ENCODE results near the gene ZMAT1.

ZMAT1 gene

DNA sequence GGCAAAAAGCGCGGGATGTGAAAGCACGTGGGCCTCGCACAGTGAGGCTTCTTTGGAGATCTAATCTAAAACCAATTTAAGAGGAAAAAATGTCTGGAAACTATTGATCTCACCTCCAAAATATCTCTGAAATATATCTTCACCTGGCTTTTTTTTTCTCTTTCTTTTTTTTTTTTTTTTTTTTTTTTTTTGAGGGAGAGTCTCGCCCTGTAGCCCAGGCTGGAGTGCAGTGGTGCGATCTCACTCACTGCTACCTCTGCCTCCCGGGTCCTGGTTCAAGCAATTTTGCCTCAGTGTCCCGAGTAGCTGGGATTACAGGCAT lies 383 bp upstream of the ZMAT1 start:
- Histone ChIP-seq H3K9me3 (replicated peaks in 1 of 2; ENCODE audit: control insufficient read depth in 2 of 2, insufficient read depth in 1 of 2, low read depth in 1 of 2, low read length in 2 of 2) (no peaks in the 10 kb centered on the region), H4K8ac (ENCODE audit: low read depth, low read length) (no peak overlapping the region), H3K79me1 (ENCODE audit: low read depth, low read length) (no peaks in the 10 kb centered on the region), H4K91ac (ENCODE audit: low read depth, low read length, poor library complexity) (no peak overlapping the region), H3K9ac (ENCODE audit: low read depth, low read length, poor library complexity) (no peak overlapping the region), H2AFZ (ENCODE audit: low read length) (peak overlapping the region; percentile 89), H3K18ac (ENCODE audit: low read length) (no peak overlapping the region), H3K14ac (ENCODE audit: low read length) (no peak overlapping the region), H2BK120ac (ENCODE audit: low read depth, low read length) (no peak overlapping the region), H2BK15ac (ENCODE audit: low read length) (no peak overlapping the region), H3K4ac (ENCODE audit: low read length) (no peak overlapping the region), H3K23ac (ENCODE audit: low read depth, low read length, poor library complexity) (no peak overlapping the region), H3K4me1 (ENCODE audit: control insufficient read depth in 2 of 2, insufficient read depth in 1 of 2, low read depth in 1 of 2, low read length in 2 of 2) (no peaks in the 10 kb centered on the region), H3K27ac (replicated peaks; ENCODE audit: low read length) (no peak overlapping the region), H3K4me3 (ENCODE audit: low read length in 2 of 2) (peak overlapping the region in 1 of 2 donors; percentile 55), H3K36me3 (replicated peaks in 1 of 2; ENCODE audit: control insufficient read depth in 2 of 2, insufficient read depth in 2 of 2, low read length in 2 of 2) (no peaks in the 10 kb centered on the region), H2BK5ac (ENCODE audit: low read length) (no peak overlapping the region), H2AK5ac (ENCODE audit: low read depth, low read length) (no peak overlapping the region), H2BK12ac (ENCODE audit: low read length) (no peak overlapping the region), H3K4me2 (ENCODE audit: insufficient read depth, low read length, poor library complexity, severe bottlenecking) (no peak overlapping the region), H3K27me3 (ENCODE audit: control insufficient read depth in 3 of 3, insufficient read depth in 3 of 3, low read depth in 1 of 3, low read length in 3 of 3) (no peaks in the 10 kb centered on the region)
- DNase-seq (ENCODE audit: low spot score): no peak
- WGBS, 2 donors (ENCODE audit: extremely low coverage in 2 of 2, insufficient read length in 2 of 2, insufficient replicate concordance in 1 of 2): no CpG with 5 or more reads among the region's 8 CpGs

DNA sequence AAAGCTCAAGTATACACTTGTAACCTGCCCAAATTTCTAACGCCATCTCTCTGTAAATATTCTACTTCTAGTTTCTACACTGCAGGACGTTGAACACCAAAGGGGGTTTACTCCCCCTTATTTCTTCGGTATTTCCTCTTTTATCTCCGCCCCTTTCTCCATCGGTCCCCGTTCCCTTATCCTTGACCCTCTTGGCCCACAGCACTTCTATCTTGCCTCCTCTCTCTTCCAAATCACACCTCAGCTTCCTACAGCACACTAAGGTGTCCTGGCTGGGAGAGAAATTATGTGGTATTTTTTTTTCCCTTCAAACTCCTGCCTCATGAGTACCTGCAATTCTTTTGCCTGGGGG lies 715 bp downstream of the ZMAT1 start:
- DNase-seq (ENCODE audit: low spot score): peak; percentile 1
- no peak overlapping the region for H3K27ac ChIP-seq (replicated peaks; ENCODE audit: low read length)

DNA sequence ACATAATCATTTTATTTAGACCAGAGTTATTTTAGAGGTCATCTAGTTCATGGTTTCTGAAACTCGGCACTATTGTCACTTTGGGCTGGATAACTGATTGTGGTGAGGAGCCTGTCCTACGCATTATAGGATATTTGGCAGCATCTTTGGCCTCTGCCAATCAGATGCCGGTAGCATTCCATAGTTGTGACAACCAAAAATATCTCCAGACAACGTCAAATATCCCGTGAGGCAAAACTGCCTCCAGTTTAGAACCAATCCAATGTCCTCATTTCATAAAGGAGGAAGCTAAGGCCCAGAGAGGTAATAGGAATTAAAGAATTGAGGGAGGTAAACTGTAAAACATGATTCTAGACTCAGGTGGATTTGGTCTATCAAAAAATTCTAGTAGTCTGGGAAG lies 6.1 kb downstream of the ZMAT1 start:
- Histone ChIP-seq H3K27ac (replicated peaks; ENCODE audit: low read length) (no peak overlapping the region), H2BK12ac (ENCODE audit: low read length) (no peak overlapping the region), H3K79me1 (ENCODE audit: low read depth, low read length) (no peaks in the 10 kb centered on the region), H3K14ac (ENCODE audit: low read length) (no peak overlapping the region), H3K9me3 (replicated peaks in 1 of 2; ENCODE audit: control insufficient read depth in 2 of 2, insufficient read depth in 1 of 2, low read depth in 1 of 2, low read length in 2 of 2) (no peaks in the 10 kb centered on the region), H3K4ac (ENCODE audit: low read length) (no peak overlapping the region), H3K36me3 (replicated peaks in 1 of 2; ENCODE audit: control insufficient read depth in 2 of 2, insufficient read depth in 2 of 2, low read length in 2 of 2) (no peaks in the 10 kb centered on the region), H2AFZ (ENCODE audit: low read length) (no peak overlapping the region), H2BK15ac (ENCODE audit: low read length) (no peak overlapping the region), H3K4me1 (ENCODE audit: control insufficient read depth in 2 of 2, insufficient read depth in 1 of 2, low read depth in 1 of 2, low read length in 2 of 2) (no peaks in the 10 kb centered on the region), H2BK5ac (ENCODE audit: low read length) (no peak overlapping the region), H3K18ac (ENCODE audit: low read length) (no peak overlapping the region), H3K23ac (ENCODE audit: low read depth, low read length, poor library complexity) (no peak overlapping the region), H3K4me2 (ENCODE audit: insufficient read depth, low read length, poor library complexity, severe bottlenecking) (no peak overlapping the region), H3K27me3 (ENCODE audit: control insufficient read depth in 3 of 3, insufficient read depth in 3 of 3, low read depth in 1 of 3, low read length in 3 of 3) (no peaks in the 10 kb centered on the region), H4K91ac (ENCODE audit: low read depth, low read length, poor library complexity) (no peak overlapping the region), H2BK120ac (ENCODE audit: low read depth, low read length) (no peak overlapping the region), H3K9ac (ENCODE audit: low read depth, low read length, poor library complexity) (no peak overlapping the region), H2AK5ac (ENCODE audit: low read depth, low read length) (no peak overlapping the region), H4K8ac (ENCODE audit: low read depth, low read length) (no peak overlapping the region), H3K4me3 (ENCODE audit: low read length in 2 of 2) (no peak overlapping the region)
- WGBS, 2 donors (ENCODE audit: extremely low coverage in 2 of 2, insufficient read length in 2 of 2, insufficient replicate concordance in 1 of 2): no CpG with 5 or more reads among the region's 5 CpGs
- DNase-seq (ENCODE audit: low spot score): no peak

More for the DNA sequence above, 715 bp downstream of the ZMAT1 start:
- Histone ChIP-seq H3K27me3 (ENCODE audit: control insufficient read depth in 3 of 3, insufficient read depth in 3 of 3, low read depth in 1 of 3, low read length in 3 of 3) (no peaks in the 10 kb centered on the region), H4K91ac (ENCODE audit: low read depth, low read length, poor library complexity) (no peak overlapping the region), H2BK5ac (ENCODE audit: low read length) (no peak overlapping the region), H3K4ac (ENCODE audit: low read length) (no peak overlapping the region), H3K9ac (ENCODE audit: low read depth, low read length, poor library complexity) (no peak overlapping the region), H2BK120ac (ENCODE audit: low read depth, low read length) (no peak overlapping the region), H3K79me1 (ENCODE audit: low read depth, low read length) (no peaks in the 10 kb centered on the region), H3K4me1 (ENCODE audit: control insufficient read depth in 2 of 2, insufficient read depth in 1 of 2, low read depth in 1 of 2, low read length in 2 of 2) (no peaks in the 10 kb centered on the region), H3K36me3 (replicated peaks in 1 of 2; ENCODE audit: control insufficient read depth in 2 of 2, insufficient read depth in 2 of 2, low read length in 2 of 2) (no peaks in the 10 kb centered on the region), H3K18ac (ENCODE audit: low read length) (no peak overlapping the region), H2BK12ac (ENCODE audit: low read length) (no peak overlapping the region), H3K23ac (ENCODE audit: low read depth, low read length, poor library complexity) (no peak overlapping the region), H3K4me3 (ENCODE audit: low read length in 2 of 2) (peak overlapping the region; percentile 55 to 78), H2BK15ac (ENCODE audit: low read length) (no peak overlapping the region), H3K14ac (ENCODE audit: low read length) (no peak overlapping the region), H4K8ac (ENCODE audit: low read depth, low read length) (no peak overlapping the region), H2AFZ (ENCODE audit: low read length) (peak overlapping the region; percentile 89), H3K9me3 (replicated peaks in 1 of 2; ENCODE audit: control insufficient read depth in 2 of 2, insufficient read depth in 1 of 2, low read depth in 1 of 2, low read length in 2 of 2) (no peaks in the 10 kb centered on the region), H2AK5ac (ENCODE audit: low read depth, low read length) (no peak overlapping the region), H3K4me2 (ENCODE audit: insufficient read depth, low read length, poor library complexity, severe bottlenecking) (peak overlapping the region; percentile 66)
- WGBS, 2 donors (ENCODE audit: extremely low coverage in 2 of 2, insufficient read length in 2 of 2, insufficient replicate concordance in 1 of 2): no CpG with 5 or more reads among the region's 6 CpGs

DNA sequence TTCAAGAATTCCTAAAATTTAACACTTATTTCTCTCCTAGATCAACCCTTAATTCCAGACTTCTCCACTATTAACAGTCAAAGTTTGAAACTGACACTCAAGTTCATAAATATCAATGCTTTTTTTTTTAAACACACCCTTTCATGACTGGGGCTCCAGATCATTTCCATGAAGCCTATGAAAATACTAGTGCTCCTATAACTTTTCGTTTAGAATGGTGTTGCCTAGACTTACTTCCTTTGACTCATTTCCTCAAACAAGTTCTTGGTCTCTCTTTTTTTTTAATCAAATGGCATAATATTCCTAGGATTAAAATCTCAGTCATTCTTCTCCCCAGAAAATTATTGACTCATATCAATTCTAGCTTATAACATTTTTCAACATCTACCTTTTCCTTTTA lies 13.1 kb downstream of the ZMAT1 start:
- no peak for DNase-seq (ENCODE audit: low spot score)
- H2BK5ac ChIP-seq (ENCODE audit: low read length): no peak overlapping the region
- no peak overlapping the region for H4K91ac ChIP-seq (ENCODE audit: low read depth, low read length, poor library complexity)
- no CpG with 5 or more reads among the region's 1 CpG for WGBS, 2 donors (ENCODE audit: extremely low coverage in 2 of 2, insufficient read length in 2 of 2, insufficient replicate concordance in 1 of 2)
- no peak overlapping the region for H2BK15ac ChIP-seq (ENCODE audit: low read length)
- no peak overlapping the region for H3K14ac ChIP-seq (ENCODE audit: low read length)
- H2BK120ac ChIP-seq (ENCODE audit: low read depth, low read length): no peak overlapping the region
- no peak overlapping the region for H2AK5ac ChIP-seq (ENCODE audit: low read depth, low read length)
- H3K27me3 ChIP-seq (ENCODE audit: control insufficient read depth in 3 of 3, insufficient read depth in 3 of 3, low read depth in 1 of 3, low read length in 3 of 3): no peaks in the 10 kb centered on the region
- no peak overlapping the region for H3K18ac ChIP-seq (ENCODE audit: low read length)
- H3K79me1 ChIP-seq (ENCODE audit: low read depth, low read length): no peaks in the 10 kb centered on the region
- H3K23ac ChIP-seq (ENCODE audit: low read depth, low read length, poor library complexity): no peak overlapping the region
- no peak overlapping the region for H2BK12ac ChIP-seq (ENCODE audit: low read length)
- no peak overlapping the region for H4K8ac ChIP-seq (ENCODE audit: low read depth, low read length)
- H3K4ac ChIP-seq (ENCODE audit: low read length): no peak overlapping the region
- no peak overlapping the region for H3K9ac ChIP-seq (ENCODE audit: low read depth, low read length, poor library complexity)
- H3K27ac ChIP-seq (replicated peaks; ENCODE audit: low read length): no peak overlapping the region
- H3K36me3 ChIP-seq (replicated peaks in 1 of 2; ENCODE audit: control insufficient read depth in 2 of 2, insufficient read depth in 2 of 2, low read length in 2 of 2): no peaks in the 10 kb centered on the region
- no peak overlapping the region for H2AFZ ChIP-seq (ENCODE audit: low read length)
- no peak overlapping the region for H3K4me3 ChIP-seq (ENCODE audit: low read length in 2 of 2)
- H3K4me1 ChIP-seq (ENCODE audit: control insufficient read depth in 2 of 2, insufficient read depth in 1 of 2, low read depth in 1 of 2, low read length in 2 of 2): no peaks in the 10 kb centered on the region
- H3K9me3 ChIP-seq (replicated peaks in 1 of 2; ENCODE audit: control insufficient read depth in 2 of 2, insufficient read depth in 1 of 2, low read depth in 1 of 2, low read length in 2 of 2): no peaks in the 10 kb centered on the region
- no peak overlapping the region for H3K4me2 ChIP-seq (ENCODE audit: insufficient read depth, low read length, poor library complexity, severe bottlenecking)
